M059J (cell line): ENCODE measurements around the gene FRMD4A. TPM values are rescaled to one million over a fixed set of nuclear protein-coding genes. Genes with fewer than 3 reads are reported as not detected.

Experiments
- DNase-seq: peaks from one replicate; pipeline ENCODE4 v3.0.0-alpha.2; 2012; ENCODE audit warnings: low read depth
- total RNA-seq: library from RNA; depleted of rRNA; stranded (reverse); fragments of >200 nt; shearing (Covaris generic); gene quantifications from 2 replicates; pipeline ENCODE4 v1.2.3, GENCODE V29; 2014

Gene FRMD4A
- total RNA-seq, 1 experiment from 2014 or later: 10.8 TPM

GRCh38 chr10:13758756-13759155 is 572.0 kb downstream of the FRMD4A start:
- DNase-seq: no peak

- no peak for DNase-seq
Measured at GRCh38 chr10:13758312-13758711, 572.4 kb downstream of the FRMD4A start.

GRCh38 chr10:13754277-13754676 is 576.4 kb downstream of the FRMD4A start:
- no peak for DNase-seq

- DNase-seq: no peak
Measured at GRCh38 chr10:13751191-13751764, 579.4 kb downstream of the FRMD4A start.

- DNase-seq: no peak
Measured at GRCh38 chr10:13750299-13751190, 580.2 kb downstream of the FRMD4A start.

- DNase-seq: no peak
Measured at GRCh38 chr10:13745271-13745670, 585.5 kb downstream of the FRMD4A start.

GRCh38 chr10:13743963-13744362 is 586.8 kb downstream of the FRMD4A start:
- DNase-seq: no peak

GRCh38 chr10:13743101-13743693 is 587.5 kb downstream of the FRMD4A start:
- DNase-seq: no peak

- no peak for DNase-seq
Measured at GRCh38 chr10:13741438-13741837, 589.3 kb downstream of the FRMD4A start.

GRCh38 chr10:13740461-13740860 is 590.3 kb downstream of the FRMD4A start:
- no peak for DNase-seq

GRCh38 chr10:13739183-13739582 is 591.5 kb downstream of the FRMD4A start:
- DNase-seq: no peak

- DNase-seq: no peak
Measured at GRCh38 chr10:13736506-13736905, 594.2 kb downstream of the FRMD4A start.

GRCh38 chr10:13734151-13734550 is 596.6 kb downstream of the FRMD4A start:
- DNase-seq: no peak

GRCh38 chr10:13733071-13733470 is 597.7 kb downstream of the FRMD4A start:
- DNase-seq: no peak

GRCh38 chr10:13732465-13732881 is 598.3 kb downstream of the FRMD4A start:
- no peak for DNase-seq

GRCh38 chr10:13731799-13732198 is 598.9 kb downstream of the FRMD4A start:
- no peak for DNase-seq

- no peak for DNase-seq
Measured at GRCh38 chr10:13730956-13731355, 599.8 kb downstream of the FRMD4A start.

GRCh38 chr10:13730306-13730652 is 600.4 kb downstream of the FRMD4A start:
- no peak for DNase-seq

- DNase-seq: no peak
Measured at GRCh38 chr10:13729586-13730305, 601.0 kb downstream of the FRMD4A start.

- DNase-seq: no peak
Measured at GRCh38 chr10:13728898-13729535, 601.7 kb downstream of the FRMD4A start.

GRCh38 chr10:13725594-13725993 is 605.1 kb downstream of the FRMD4A start:
- no peak for DNase-seq

GRCh38 chr10:13724484-13724883 is 606.2 kb downstream of the FRMD4A start:
- DNase-seq: no peak
